ENCODE measurements around the gene APBA1.

The APBA1 gene

GRCh38 chr9:69678843-69679538 lies 6.8 kb upstream of the APBA1 start:
- no peak overlapping the region for H3K27ac ChIP-seq (ENCODE audit: low read depth, low read length, severe bottlenecking)
- peaks cover 11% of the 10 kb centered on the region for H3K4me1 ChIP-seq (ENCODE audit: control insufficient read depth, insufficient read depth, low read length, poor library complexity, severe bottlenecking)
- H3K9me3 ChIP-seq (ENCODE audit: control insufficient read depth, low read length), result no peaks in the 10 kb centered on the region
- H3K4me3 ChIP-seq (ENCODE audit: extremely low read depth, insufficient read depth, low read length, poor library complexity, severe bottlenecking), result no peak overlapping the region
- 80 to 100% methylated on average over 1 to 3 of the region's 4 CpGs for WGBS, 2 experiments (ENCODE audit: insufficient coverage in 2 of 2)
- no peaks in the 10 kb centered on the region for H3K36me3 ChIP-seq (ENCODE audit: control insufficient read depth, insufficient read depth, low read length)

DNA sequence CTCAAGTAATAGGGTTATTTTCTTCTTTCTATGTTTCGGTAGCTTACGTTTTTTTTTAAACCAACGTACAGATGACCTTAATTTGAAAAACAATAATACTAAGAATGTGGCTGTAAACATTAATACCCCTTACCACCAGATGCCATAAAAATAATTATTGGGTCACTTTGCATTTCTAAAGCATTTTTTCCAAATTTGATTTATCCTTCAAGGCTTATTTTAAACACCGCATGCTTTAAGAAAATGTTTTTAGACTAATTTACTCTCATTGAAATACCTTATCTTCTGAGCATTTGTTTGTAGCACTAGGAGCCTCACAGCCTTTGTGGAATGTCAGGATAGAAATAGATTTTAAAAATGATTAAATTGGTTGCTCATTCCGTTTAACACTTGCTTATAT lies 5.8 kb upstream of the APBA1 start:
- Histone ChIP-seq H3K27ac (ENCODE audit: low read depth, low read length, severe bottlenecking) (no peak overlapping the region), H3K36me3 (ENCODE audit: control insufficient read depth, insufficient read depth, low read length) (no peaks in the 10 kb centered on the region), H3K9me3 (ENCODE audit: control insufficient read depth, low read length) (no peaks in the 10 kb centered on the region), H3K4me1 (ENCODE audit: control insufficient read depth, insufficient read depth, low read length, poor library complexity, severe bottlenecking) (peaks cover 11% of the 10 kb centered on the region), H3K4me3 (ENCODE audit: extremely low read depth, insufficient read depth, low read length, poor library complexity, severe bottlenecking) (no peak overlapping the region)
- WGBS, 2 experiments (ENCODE audit: insufficient coverage in 2 of 2), result no CpG with 5 or more reads among the region's 5 CpGs

GRCh38 chr9:69675563-69675962 lies 3.4 kb upstream of the APBA1 start:
- Histone ChIP-seq H3K27ac (ENCODE audit: low read depth, low read length, severe bottlenecking) (no peak overlapping the region), H3K4me3 (ENCODE audit: extremely low read depth, insufficient read depth, low read length, poor library complexity, severe bottlenecking) (no peak overlapping the region), H3K36me3 (ENCODE audit: control insufficient read depth, insufficient read depth, low read length) (no peaks in the 10 kb centered on the region), H3K9me3 (ENCODE audit: control insufficient read depth, low read length) (no peaks in the 10 kb centered on the region), H3K4me1 (ENCODE audit: control insufficient read depth, insufficient read depth, low read length, poor library complexity, severe bottlenecking) (peaks cover 11% of the 10 kb centered on the region)
- WGBS, 2 experiments (ENCODE audit: insufficient coverage in 2 of 2), result 89 to 100% methylated on average over 2 to 3 of the region's 3 CpGs

- no peaks in the 10 kb centered on the region for H3K36me3 ChIP-seq (ENCODE audit: control insufficient read depth, insufficient read depth, low read length)
- no peak overlapping the region for H3K4me3 ChIP-seq (ENCODE audit: extremely low read depth, insufficient read depth, low read length, poor library complexity, severe bottlenecking)
- no peaks in the 10 kb centered on the region for H3K9me3 ChIP-seq (ENCODE audit: control insufficient read depth, low read length)
- no CpG with 5 or more reads among the region's 3 CpGs for WGBS, 2 experiments (ENCODE audit: insufficient coverage in 2 of 2)
- H3K4me1 ChIP-seq (ENCODE audit: control insufficient read depth, insufficient read depth, low read length, poor library complexity, severe bottlenecking), result peaks cover 11% of the 10 kb centered on the region
- peak overlapping the region; percentile 11 for H3K27ac ChIP-seq (ENCODE audit: low read depth, low read length, severe bottlenecking)
These were observed 2.7 kb upstream of the APBA1 start for GRCh38 chr9:69674716-69675438.

GRCh38 chr9:69674112-69674685 lies 2.0 kb upstream of the APBA1 start:
- 71 to 87% methylated on average over 9 to 11 of the region's 11 CpGs for WGBS, 2 experiments (ENCODE audit: insufficient coverage in 2 of 2)
- peaks cover 11% of the 10 kb centered on the region for H3K4me1 ChIP-seq (ENCODE audit: control insufficient read depth, insufficient read depth, low read length, poor library complexity, severe bottlenecking)

DNA sequence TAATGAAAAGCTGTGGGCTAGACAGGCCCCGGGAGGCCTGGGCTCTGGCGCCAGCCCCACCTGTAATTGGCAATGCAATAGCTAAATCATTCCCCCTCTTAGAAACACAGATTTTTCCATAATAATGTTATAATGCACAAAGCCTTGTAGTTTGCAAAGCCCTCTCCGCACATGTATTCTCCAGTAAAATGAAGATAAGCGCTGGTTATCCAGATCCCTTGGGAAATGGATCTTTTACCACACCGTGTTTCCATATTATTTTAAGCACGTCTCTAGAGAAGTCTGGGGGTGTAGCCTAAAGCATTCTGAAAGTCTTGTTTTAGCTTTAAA lies 1.1 kb upstream of the APBA1 start:
- no peaks in the 10 kb centered on the region for H3K9me3 ChIP-seq (ENCODE audit: control insufficient read depth, low read length)
- no peaks in the 10 kb centered on the region for H3K36me3 ChIP-seq (ENCODE audit: control insufficient read depth, insufficient read depth, low read length)
- peak overlapping the region; percentile 53 for H3K4me3 ChIP-seq (ENCODE audit: extremely low read depth, insufficient read depth, low read length, poor library complexity, severe bottlenecking)
- no peak overlapping the region for H3K27ac ChIP-seq (ENCODE audit: low read depth, low read length, severe bottlenecking)
- 70 to 96% methylated on average over 2 of the region's 6 CpGs for WGBS, 2 experiments (ENCODE audit: insufficient coverage in 2 of 2)
- peaks cover 11% of the 10 kb centered on the region for H3K4me1 ChIP-seq (ENCODE audit: control insufficient read depth, insufficient read depth, low read length, poor library complexity, severe bottlenecking)

More at GRCh38 chr9:69674112-69674685, 2.0 kb upstream of the APBA1 start:
- no peaks in the 10 kb centered on the region for H3K36me3 ChIP-seq (ENCODE audit: control insufficient read depth, insufficient read depth, low read length)
- peak overlapping the region; percentile 11 for H3K27ac ChIP-seq (ENCODE audit: low read depth, low read length, severe bottlenecking)
- no peaks in the 10 kb centered on the region for H3K9me3 ChIP-seq (ENCODE audit: control insufficient read depth, low read length)
- H3K4me3 ChIP-seq (ENCODE audit: extremely low read depth, insufficient read depth, low read length, poor library complexity, severe bottlenecking), result no peak overlapping the region

DNA sequence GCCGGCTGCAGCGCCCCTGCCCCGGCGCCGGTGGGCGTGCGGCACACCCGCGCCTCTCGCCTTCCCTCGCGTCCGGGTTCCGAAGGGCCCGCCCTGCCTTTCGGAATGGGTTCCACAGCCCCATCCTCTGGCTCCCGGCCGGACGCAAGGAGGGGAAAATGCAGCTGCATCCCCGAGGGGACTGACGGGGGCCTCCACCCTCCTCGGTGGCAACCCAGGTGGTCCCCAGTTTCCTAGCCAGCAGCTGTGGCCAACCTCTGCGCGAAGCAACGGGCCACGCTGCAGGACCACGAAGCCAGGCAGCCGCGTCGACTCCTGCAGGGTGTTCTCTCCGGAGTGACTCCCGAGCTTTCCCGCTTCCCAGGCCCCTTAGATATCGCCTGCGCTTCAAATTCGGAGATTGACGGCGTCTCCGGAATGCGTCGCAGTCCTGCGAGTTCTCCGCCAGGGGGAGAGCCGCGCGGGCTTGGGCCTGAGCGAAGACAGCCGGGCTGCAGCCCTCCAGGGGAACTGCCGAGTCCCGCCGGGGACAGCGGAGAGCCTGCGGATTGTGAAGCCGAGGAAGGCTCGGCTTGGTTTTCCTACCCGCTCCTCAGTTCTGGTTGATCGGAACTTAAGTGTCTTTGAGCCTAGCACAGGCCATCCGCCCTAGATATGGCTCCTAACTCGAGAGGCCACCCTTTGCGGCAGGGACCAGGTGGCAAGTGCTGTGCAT lies 582 bp upstream of the APBA1 start:
- 0 to 2% methylated on average over 51 to 60 of the region's 60 CpGs for WGBS, 2 experiments (ENCODE audit: insufficient coverage in 2 of 2)
- H3K9me3 ChIP-seq (ENCODE audit: control insufficient read depth, low read length), result no peaks in the 10 kb centered on the region

DNA sequence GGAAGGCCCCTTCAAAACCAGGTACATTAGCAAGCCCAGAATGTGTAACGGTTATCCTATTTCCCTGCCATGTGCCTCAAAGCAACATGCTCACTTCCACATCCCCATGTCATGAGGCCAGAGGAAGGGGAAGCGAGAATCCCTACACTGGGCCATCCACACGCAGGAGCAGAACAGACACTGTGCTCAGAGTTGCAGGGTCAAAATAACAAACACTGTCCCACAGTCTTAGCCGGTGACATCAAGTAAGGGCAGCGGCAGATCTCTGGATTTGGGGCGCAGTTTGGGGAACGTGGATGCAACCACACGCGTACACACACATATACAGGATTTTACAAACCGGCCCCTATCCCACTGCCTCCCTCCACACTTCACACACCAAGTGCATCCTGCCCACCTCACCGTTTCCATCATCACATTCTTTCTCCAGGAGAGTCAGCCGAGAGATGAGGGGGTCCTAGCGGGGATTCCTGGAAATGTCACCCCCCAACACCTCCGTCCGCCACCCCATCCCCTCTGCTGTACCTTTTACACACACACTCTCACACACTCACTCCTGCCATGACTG lies 776 bp downstream of the APBA1 start:
- H3K4me3 ChIP-seq (ENCODE audit: extremely low read depth, insufficient read depth, low read length, poor library complexity, severe bottlenecking), result peak overlapping the region; percentile 53
- no peak overlapping the region for H3K27ac ChIP-seq (ENCODE audit: low read depth, low read length, severe bottlenecking)
- WGBS, 2 experiments (ENCODE audit: insufficient coverage in 2 of 2), result 65 to 74% methylated on average over 14 to 15 of the region's 15 CpGs
- H3K36me3 ChIP-seq (ENCODE audit: control insufficient read depth, insufficient read depth, low read length), result no peaks in the 10 kb centered on the region
- peaks cover 11% of the 10 kb centered on the region for H3K4me1 ChIP-seq (ENCODE audit: control insufficient read depth, insufficient read depth, low read length, poor library complexity, severe bottlenecking)
- no peaks in the 10 kb centered on the region for H3K9me3 ChIP-seq (ENCODE audit: control insufficient read depth, low read length)

More for the DNA sequence above, 582 bp upstream of the APBA1 start:
- peaks cover 11% of the 10 kb centered on the region for H3K4me1 ChIP-seq (ENCODE audit: control insufficient read depth, insufficient read depth, low read length, poor library complexity, severe bottlenecking)
- peak overlapping the region; percentile 59 for H3K27ac ChIP-seq (ENCODE audit: low read depth, low read length, severe bottlenecking)
- no peaks in the 10 kb centered on the region for H3K36me3 ChIP-seq (ENCODE audit: control insufficient read depth, insufficient read depth, low read length)
- peak overlapping the region; percentile 53 for H3K4me3 ChIP-seq (ENCODE audit: extremely low read depth, insufficient read depth, low read length, poor library complexity, severe bottlenecking)

DNA sequence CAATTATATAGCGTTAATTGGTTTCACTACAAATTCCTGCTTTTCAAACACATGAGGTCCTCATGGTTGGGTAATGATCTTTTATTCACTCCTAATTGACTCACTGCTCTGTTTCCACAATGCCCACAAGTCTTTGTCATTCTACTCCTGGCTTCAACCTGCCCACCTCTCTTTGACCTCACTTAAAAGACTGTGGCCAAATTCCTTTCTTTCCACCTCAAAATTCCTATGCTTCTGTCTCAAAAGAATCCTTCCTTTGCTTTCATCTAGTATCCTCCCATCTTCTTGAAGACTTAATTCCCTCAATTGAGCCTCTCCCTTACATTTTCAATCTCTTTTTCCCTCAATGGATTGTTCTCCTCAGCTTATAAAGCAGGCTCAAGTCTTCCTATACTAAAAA lies 4.9 kb downstream of the APBA1 start:
- no peaks in the 10 kb centered on the region for H3K4me1 ChIP-seq (ENCODE audit: control insufficient read depth, insufficient read depth, low read length, poor library complexity, severe bottlenecking)
- H3K27ac ChIP-seq (ENCODE audit: low read depth, low read length, severe bottlenecking), result no peak overlapping the region
- no peaks in the 10 kb centered on the region for H3K9me3 ChIP-seq (ENCODE audit: control insufficient read depth, low read length)
- no peaks in the 10 kb centered on the region for H3K36me3 ChIP-seq (ENCODE audit: control insufficient read depth, insufficient read depth, low read length)
- WGBS, 2 experiments (ENCODE audit: insufficient coverage in 2 of 2), result 83% methylated on average over 1 of the region's 1 CpG; no CpG with 5 or more reads in 1 of the 2 experiments
- H3K4me3 ChIP-seq (ENCODE audit: extremely low read depth, insufficient read depth, low read length, poor library complexity, severe bottlenecking), result no peak overlapping the region

GRCh38 chr9:69660304-69660703 lies 11.9 kb downstream of the APBA1 start:
- 29% methylated on average over 1 of the region's 2 CpGs; no CpG with 5 or more reads in 1 of the 2 experiments for WGBS, 2 experiments (ENCODE audit: insufficient coverage in 2 of 2)

More at GRCh38 chr9:69660304-69660703, 11.9 kb downstream of the APBA1 start:
- H3K9me3 ChIP-seq (ENCODE audit: control insufficient read depth, low read length), result no peaks in the 10 kb centered on the region
- H3K36me3 ChIP-seq (ENCODE audit: control insufficient read depth, insufficient read depth, low read length), result no peaks in the 10 kb centered on the region
- no peak overlapping the region for H3K4me3 ChIP-seq (ENCODE audit: extremely low read depth, insufficient read depth, low read length, poor library complexity, severe bottlenecking)
- H3K4me1 ChIP-seq (ENCODE audit: control insufficient read depth, insufficient read depth, low read length, poor library complexity, severe bottlenecking), result no peaks in the 10 kb centered on the region
- no peak overlapping the region for H3K27ac ChIP-seq (ENCODE audit: low read depth, low read length, severe bottlenecking)

Measured in mesodermal cell (in vitro differentiated cells).